GM21528 (cell line): ENCODE measurements around the gene ASIC5.
"Not testable (repeated sequence)": the region's sequence is repeated elsewhere in the genome, so short reads cannot be mapped to it uniquely, and the experiment has no call there.

Experiments
- ATAC-seq: cut with Tn5 transposase; IDR thresholded peaks from one replicate; pipeline ENCODE4 v1.9.1; 2021; ENCODE audit warnings: mild to moderate bottlenecking, moderate library complexity; ENCODE audit not compliant: unreplicated experiment, low FRiP score

ASIC5 gene, protein sequence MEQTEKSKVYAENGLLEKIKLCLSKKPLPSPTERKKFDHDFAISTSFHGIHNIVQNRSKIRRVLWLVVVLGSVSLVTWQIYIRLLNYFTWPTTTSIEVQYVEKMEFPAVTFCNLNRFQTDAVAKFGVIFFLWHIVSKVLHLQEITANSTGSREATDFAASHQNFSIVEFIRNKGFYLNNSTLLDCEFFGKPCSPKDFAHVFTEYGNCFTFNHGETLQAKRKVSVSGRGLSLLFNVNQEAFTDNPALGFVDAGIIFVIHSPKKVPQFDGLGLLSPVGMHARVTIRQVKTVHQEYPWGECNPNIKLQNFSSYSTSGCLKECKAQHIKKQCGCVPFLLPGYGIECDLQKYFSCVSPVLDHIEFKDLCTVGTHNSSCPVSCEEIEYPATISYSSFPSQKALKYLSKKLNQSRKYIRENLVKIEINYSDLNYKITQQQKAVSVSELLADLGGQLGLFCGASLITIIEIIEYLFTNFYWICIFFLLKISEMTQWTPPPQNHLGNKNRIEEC

DNA sequence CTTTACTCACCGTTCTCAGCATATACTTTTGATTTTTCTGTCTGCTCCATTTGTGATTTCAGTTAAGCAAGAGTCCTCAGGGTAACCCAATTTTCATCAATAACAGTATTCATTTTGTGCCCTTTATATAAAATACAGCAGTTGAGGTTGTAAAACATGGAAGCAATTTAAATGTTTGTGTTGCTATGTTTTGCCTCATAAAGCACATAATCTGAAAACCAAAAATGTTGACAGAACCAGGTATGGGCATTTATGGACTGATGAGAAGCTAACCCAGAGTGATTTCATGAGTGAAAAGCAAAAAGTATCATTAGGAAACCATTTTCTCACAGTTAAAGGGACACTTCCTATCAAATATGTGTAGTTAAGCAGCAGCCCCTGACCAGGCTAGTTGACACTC is at the start of gene ASIC5:
ASIC5 (minus strand) TSS at position 101 of the 400 bp plus-strand sequence; CDS start at position 50, 51 bp downstream.
- ATAC-seq: no peak

DNA sequence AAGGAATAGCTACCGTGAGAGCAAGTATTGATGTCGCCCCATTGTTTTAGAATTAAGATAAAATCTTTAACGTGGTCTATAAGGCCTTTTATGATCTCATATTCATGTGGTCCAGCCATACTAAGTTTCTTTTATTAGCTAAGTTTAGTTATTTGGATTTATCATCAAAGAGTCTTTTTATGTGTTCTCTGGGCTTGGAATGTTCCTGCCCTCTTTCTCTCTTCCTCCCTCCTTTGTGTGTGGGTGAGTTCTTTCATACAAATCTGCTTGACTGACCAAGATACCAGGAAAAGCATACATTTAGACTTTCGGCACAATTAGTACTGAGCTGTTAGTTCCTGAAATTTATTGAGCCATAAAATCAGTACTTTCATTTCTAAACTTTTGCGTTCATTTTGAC is 48.7 kb upstream of the ASIC5 start:
- ATAC-seq: no peak

DNA sequence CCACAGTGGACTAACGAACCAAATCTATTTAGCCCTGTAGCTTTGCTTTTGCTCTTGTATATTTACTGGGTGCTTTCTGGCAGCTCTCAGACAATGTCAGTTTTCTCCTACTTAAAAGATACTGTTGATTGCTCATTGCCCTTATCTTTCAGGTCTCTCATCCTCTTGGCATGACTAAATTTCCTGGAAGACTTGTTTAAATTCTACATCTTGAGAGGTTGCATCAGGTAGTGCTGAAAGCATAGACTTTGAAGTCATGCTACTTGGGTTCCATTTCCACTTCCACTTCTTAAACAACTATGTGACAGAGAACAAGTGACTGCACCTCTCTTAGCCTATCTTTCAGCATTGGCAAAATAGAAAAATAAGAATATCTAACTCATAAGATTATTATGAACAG is 45.8 kb upstream of the ASIC5 start:
- ATAC-seq: no peak

DNA sequence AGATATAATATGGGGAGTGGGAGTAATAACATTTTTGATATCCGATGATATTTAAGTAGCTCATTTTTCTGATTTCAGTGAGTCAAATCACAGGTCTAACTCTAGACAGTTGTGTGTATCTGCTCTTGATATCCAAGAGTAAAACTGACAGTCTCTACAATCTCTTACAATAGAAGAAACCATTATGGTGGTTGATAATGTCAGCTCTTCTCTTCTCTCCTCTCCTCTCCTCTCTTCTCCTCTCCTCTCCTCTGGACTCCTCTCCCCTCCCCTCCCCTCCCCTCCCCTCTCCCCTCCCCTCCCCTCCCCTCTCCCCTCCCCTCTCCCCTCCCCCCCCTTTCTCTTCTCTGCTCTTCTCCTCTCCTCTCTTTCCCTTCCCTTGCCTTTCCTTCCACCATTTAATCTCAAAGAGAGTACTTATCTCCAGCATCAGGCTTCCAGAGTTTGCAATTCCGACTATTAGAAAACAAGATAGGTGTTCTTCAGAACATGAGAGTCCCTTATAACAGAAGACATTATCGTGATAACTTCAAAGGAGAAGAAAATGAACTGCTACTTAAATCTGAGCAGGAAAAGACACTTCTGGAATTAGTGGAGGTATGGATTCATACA is 43.6 kb upstream of the ASIC5 start:
- no peak for ATAC-seq

DNA sequence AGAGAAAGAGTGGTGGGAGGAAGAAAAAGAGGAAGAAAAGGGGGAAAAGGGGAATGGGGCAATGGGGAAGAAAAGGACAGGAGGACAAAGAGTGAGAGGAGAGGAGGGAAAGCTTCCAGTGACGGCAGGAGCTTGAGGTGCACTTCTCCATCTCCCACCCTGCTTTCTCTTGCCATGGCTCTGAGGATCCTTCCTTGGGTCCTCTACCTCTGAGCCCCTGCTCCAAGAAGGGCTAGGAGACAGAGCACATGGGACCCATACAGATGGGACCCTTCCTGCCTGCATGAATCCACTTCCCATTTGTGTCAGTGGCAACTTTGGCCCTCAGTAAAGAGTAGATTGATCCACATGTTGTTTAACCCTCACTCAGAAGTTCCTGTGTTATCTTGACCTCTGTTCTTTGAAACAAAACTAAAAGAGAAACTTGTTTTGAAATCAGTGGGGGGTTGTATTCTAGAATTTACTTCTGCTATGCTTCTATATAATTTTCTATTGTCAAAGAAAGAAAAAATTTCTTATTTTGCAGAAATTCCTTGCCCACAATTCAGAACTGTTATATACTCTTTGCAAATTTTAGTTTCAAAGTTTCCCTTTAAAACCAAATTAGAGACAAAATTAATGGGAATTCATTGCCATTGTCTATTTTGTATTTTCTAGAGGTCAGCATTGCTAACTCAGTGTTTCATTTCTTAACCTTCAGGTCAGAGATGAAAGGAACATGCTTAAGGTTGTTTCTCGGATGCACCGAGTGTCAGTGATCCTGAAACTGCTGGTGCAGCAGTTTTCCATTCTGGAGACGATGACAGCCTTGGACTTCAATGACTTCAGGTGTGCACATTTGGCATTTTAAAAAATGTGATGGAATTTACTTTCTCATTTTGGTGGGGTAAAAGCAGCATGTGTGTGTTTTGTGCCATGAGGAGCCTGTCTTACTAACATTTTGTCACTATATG is 42.4 kb upstream of the ASIC5 start:
- peak; percentile 72 for ATAC-seq

DNA sequence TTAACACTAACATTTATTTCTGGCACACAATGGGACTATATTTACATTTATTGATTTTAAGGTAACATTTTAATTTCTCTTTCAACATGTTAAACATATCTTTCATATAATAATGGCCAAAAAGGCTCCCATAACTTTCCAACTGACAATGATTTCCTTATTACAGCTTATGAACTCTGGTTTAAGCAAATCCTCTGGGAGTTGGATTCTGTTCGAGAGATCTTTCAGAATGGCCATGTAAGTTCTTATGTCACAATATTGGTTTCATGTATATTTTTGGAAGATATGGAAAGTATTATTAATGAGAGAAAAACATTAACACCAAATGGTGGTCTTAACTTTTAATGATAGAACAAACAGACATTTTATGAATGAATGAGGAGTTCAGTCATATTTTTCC is 41.5 kb upstream of the ASIC5 start:
- no peak for ATAC-seq

DNA sequence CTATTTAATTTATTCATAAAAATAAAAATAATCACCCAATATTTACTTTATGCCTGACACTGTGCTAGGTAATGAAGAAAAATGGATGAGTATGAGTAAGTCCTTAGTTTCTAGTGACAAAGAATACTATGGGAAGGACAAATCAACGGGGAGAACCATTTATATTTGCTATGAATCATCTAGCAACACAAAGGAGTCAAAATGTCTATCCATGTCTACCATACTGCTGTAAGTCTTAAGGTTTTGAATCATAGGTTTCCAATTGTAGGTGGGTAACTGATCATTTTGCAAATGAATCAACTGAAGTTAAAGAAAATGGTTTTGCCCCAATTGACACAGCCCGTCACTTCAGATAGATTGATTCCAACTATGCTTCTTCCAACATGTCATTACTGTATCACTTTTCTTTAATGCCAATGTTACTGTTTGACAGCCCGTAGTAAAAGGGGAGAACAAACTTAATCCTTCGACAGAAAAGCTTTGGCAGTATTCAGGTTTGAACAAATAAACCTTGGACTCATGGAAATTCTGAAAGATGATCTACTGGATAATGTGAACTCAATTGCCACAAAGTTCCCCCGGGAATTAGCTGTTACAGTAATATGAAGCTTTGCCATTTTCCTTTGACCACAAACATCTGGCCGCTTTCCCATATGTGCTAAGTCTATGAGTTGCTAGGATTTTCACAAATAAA is 40.6 kb upstream of the ASIC5 start:
- no peak for ATAC-seq

DNA sequence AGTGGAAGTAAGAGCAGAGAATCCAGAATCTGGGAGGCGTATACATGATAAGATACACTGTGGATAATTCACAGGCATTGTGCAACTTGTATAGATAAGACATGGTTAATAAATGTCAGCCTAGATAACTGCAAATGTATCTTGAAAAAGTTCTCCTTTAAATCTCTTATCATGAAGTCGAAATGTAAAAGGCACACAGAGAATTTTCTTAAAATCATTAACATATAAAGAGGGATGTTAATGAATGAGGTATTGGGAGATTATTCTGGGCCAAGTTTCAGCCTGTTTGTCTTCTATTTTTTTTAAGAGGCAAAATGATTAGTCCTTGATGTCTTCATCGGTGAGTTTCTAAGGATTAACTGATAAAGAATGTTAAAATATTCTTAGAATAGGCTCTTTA is 38.3 kb upstream of the ASIC5 start:
- ATAC-seq: no peak

DNA sequence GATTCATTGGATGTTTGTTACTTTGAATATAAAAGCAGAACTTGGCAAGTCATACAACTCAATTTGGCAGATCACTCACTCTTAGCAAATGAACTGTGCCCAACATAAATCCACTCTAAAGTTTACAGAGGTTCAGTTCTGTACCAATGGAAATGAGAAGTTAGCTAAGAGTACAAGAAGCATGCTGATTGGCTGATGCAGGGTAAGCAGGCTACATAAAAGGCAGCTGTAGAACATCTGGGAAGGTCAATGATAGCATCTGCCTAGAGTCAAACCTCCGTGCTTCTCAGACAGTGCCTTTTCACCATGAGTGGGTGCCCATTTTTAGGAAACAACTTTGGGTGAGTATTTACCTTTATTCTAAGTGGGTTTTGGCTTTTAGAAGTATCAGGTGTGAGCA is 37.4 kb upstream of the ASIC5 start, which contains the start of gene TDO2:
TDO2 (plus strand) TSS at position 244 of the 400 bp plus-strand sequence; CDS start at position 307, 63 bp downstream.
- no peak for ATAC-seq

DNA sequence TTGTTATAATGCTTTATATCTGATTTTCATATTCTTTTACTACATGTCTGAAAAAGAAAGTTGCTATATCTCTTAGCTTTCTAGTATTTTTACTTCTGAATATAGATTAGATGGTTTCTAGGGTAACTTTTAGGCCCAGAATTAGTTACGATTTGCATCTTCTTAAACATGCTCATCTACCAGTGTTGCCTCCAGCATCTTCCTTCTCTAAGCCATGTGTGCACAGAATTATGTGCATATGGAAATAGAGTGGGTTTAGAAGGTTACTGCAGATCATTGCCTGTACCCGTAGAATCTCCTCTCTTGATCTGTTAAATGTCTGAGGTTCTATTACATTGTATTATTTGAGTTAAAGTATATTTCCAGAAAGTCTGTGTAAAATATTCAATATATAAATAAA is 34.9 kb upstream of the ASIC5 start:
- no peak for ATAC-seq

DNA sequence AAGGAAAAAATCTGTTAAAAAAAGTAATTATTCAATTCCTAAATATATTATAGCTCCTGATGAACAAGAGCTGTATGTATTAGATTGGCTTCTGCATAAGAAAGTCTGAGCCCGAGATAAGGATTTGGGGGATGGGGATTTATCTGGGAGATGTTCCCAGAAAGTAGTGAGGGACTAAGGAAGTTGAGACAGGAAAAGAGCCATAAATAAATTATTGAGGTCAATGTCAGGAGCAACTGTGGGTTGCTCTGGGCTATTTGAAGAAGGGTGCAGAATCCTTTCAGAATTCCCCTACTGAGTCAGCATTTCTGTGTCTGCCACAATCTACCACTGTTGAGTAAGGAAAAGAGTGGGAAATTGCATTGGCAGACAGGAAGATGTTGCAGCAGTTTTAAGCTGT is 34.3 kb upstream of the ASIC5 start:
- ATAC-seq: no peak

DNA sequence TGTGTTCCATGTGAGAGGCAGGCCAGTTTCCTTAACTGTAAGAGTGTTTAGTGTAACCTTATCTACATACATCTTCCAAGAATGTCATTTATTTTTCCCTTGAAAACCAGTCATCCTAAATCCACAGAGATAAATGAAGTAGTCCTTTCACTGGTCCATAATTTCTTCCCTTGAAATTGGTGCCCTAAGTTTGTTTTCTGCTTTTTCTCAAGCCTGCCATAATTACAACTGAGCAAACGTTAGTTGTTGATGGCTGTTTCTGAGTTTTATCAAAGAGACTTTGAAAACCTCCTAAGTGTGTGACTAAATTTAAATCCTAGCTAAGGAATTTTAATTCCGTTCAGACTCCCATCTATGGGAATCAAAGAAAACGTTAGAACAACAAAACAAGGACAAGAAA is 33.8 kb upstream of the ASIC5 start:
- ATAC-seq: no peak

DNA sequence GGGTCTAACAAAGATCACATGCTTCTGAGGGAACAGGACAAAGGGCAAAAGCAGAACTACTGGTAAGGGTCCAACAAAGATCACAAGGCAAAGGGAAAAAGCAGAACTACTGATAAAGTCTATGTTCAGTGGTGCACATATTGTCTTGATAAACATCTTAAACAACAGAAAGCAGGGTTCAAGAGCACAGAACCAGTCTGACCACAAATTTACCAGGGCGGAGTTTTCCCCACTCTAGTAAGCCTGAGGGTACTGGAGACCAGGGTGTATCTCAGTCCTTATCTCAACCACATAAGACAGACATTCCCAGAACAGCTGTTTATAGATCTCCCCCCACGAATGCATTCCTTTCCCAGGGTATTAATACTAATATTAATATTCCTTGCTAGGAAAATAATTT is 32.3 kb upstream of the ASIC5 start:
- ATAC-seq: not testable (repeated sequence)

DNA sequence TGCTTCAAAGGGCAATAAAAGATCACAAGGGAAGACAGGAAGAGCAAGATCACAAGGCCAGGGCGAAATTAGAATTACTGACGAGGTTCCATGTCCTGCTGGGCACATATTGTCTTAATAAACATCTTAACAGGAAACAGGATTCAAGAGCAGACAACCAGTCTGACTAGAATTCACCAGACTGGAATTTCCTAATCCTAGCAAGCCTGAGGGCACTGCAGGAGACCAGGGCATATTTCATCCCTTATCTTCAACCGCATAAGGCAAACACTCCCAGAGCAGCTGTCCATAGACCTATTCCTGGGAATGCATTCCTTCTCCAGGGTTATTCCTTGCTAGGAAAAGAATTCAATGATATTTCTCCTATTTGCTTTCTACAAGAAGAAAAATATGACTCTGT is 25.0 kb upstream of the ASIC5 start:
- ATAC-seq: no peak

DNA sequence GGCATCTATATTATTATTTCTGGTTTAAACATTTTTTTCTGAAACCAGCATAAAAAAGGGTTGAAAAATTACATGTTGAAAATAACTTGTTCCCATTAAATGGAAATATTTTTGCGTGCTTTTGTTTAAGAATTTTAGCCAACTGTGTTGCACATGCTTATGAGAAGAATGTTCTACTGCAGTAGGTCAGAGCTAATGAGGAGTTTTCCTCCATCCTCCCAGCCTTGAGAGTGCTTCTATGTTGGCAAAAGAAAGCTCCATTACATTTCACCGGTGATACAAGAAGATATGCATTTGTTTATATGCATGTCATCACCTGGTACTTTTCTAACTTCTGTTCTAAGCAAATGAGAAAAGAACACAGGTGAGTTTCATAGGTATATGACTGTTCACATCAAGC is 23.9 kb upstream of the ASIC5 start:
- ATAC-seq: no peak

DNA sequence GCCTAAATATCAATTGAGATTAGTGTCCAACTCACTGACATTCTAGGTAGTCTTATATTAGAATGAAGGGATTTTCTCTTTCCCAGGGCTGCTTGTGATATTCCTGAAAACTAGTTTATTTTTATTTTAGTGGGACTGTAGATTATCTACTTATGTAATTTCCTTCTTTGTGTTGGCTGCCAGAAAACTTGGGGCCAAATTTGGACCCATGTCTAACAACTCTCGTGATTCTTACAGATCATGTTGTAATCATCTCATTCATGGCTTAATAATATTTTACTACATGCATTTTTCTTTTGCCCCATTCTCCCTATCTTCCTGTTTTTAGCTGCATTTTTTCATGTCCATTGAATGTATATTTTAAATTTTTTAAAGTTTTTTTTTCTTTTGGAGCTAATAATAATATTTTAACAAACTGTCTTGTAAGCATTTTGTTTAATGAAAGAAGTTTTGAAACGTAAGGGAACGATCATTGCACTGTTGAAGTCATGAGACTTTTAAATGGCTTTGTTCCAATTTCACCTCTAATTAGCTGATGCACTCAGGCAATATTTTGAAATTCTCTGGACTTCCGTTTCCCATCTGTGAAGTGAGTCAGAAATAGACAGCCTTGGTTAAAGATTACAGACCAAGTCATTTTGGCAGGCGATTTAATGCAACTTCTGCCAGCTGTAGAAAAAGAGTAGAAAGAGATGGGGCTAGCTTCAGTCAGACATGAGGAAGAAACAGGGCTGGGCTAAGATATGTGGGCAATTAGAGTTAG is 23.1 kb upstream of the ASIC5 start:
- peak; percentile 94 for ATAC-seq

DNA sequence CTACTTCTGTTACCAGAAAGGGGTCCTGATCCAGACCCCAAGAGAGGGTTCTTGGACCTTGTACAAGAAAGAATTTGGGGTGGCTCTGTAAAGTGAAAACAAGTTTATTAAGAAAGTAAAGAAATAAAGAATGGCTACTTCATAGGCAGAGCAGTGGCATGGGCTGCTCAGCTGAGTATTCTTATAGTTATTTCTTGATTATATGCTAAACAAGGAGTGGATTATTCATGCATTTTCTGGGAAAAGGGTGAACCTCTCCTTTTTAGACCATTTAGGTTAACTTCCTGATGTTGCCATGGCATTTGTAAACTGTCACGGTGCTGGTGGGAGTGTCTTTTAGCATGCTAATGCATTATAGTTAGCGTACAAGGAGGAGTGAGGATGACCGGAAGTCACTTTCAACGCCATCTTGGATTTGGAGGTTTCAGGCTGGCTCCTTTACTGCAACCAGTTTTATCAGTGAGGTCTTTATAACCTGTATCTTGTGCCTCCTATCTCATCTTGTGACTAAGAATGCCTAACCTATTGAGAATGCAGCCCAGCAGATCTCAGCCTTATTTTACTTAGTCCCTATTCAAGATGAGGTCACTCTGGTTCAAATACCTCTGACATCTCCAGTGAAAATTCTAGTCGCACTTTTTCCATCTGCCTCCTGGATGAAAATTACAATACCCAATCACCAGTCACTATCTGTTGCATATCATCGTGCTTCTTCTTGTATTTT is 21.9 kb upstream of the ASIC5 start:
- ATAC-seq: no peak

DNA sequence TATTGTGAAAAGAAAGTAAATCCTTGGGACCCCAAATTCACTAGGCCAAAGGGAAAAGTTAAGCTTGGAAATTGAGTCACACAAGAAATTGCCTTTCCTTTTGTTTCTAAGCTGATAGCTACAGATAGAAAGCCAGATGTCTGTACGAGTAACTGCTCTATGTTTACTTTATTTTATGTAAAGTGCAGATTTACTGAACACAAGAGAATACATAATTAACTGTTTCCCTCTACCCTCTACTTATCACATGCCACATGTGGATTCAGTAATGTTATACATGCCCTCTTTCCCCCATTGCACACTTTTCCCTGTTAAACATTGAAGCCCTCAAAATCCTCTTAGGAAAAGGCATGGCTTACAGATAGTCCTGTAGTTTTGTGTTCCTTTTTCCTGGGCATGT is 21.0 kb upstream of the ASIC5 start:
- no peak for ATAC-seq

DNA sequence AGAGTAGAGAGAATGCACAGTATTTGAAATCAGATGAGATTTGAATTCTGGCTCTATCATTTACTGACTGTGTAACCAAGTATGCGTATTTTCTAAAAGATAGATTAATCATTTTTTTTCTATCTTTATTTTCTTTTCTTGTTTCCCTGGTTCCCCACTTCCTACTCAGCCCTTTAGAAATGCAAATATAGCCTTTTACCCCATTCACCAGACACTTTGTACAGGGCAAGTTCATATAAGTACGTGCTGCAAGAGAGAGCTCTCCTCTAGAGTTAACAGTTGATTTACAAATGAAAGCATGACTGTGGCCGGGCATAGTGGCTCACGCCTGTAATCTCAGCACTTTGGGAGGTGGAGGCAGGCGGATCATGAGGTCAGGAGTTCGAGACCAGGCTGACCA is 19.6 kb upstream of the ASIC5 start:
- no peak for ATAC-seq
